Raji (cell line): ENCODE measurements around the gene SPAG4.

Experiments
- POLR2A ChIP-seq: IDR thresholded peaks from 2 replicates; pipeline ENCODE4 v1.6.1; 2011; ENCODE audit warnings: low read depth, low read length, control low read depth; ENCODE audit not compliant: insufficient read depth

Gene SPAG4

GRCh38 chr20:35607003-35607735, 8.5 kb upstream of the SPAG4 start:
- TF ChIP-seq POLR2A = no peak

- no peak for TF ChIP-seq POLR2A
Observed at GRCh38 chr20:35610833-35611427, 4.7 kb upstream of the SPAG4 start.

GRCh38 chr20:35611482-35611881, 4.1 kb upstream of the SPAG4 start:
- no peak for TF ChIP-seq POLR2A

GRCh38 chr20:35616465-35617396, 1.1 kb downstream of the SPAG4 start:
- TF ChIP-seq POLR2A = peak; percentile 59

- no peak for TF ChIP-seq POLR2A
Observed at GRCh38 chr20:35617397-35618262, 2.0 kb downstream of the SPAG4 start.

- no peak for TF ChIP-seq POLR2A
Observed at GRCh38 chr20:35618263-35619131, 2.9 kb downstream of the SPAG4 start.

GRCh38 chr20:35619196-35620095, 3.8 kb downstream of the SPAG4 start:
- TF ChIP-seq POLR2A = peak; percentile 63

GRCh38 chr20:35620818-35621559, 5.4 kb downstream of the SPAG4 start:
- no peak for TF ChIP-seq POLR2A

GRCh38 chr20:35621560-35621946, 5.9 kb downstream of the SPAG4 start:
- no peak for TF ChIP-seq POLR2A

- no peak for TF ChIP-seq POLR2A
Observed at GRCh38 chr20:35625584-35626385, 10.2 kb downstream of the SPAG4 start.

- no peak for TF ChIP-seq POLR2A
Observed at GRCh38 chr20:35626386-35627001, 10.9 kb downstream of the SPAG4 start.
